SW480 (cell line): ENCODE measurements around the gene GGT6.
"Not testable (repeated sequence)": the region's sequence is repeated elsewhere in the genome, so short reads cannot be mapped to it uniquely, and the experiment has no call there.

Experiments
- DNase-seq: peaks from one replicate; pipeline ENCODE4 v3.0.0-alpha.2; 2016; ENCODE audit warnings: low spot score

Gene GGT6

GRCh38 chr17:4560421-4560820 lies at the start of gene GGT6:
TSS of gene GGT6 (minus strand) at chr17:4560577. CDS start at chr17:4560521, 56 bp downstream.
- no peak for DNase-seq

GRCh38 chr17:4610162-4610561 lies 49.8 kb upstream of the GGT6 start:
- DNase-seq = no peak

GRCh38 chr17:4609761-4610160 lies 49.4 kb upstream of the GGT6 start:
- DNase-seq = no peak

GRCh38 chr17:4607773-4608187 lies 47.4 kb upstream of the GGT6 start:
- no peak for DNase-seq

GRCh38 chr17:4607261-4607741 lies 46.9 kb upstream of the GGT6 start:
- DNase-seq = no peak

GRCh38 chr17:4605826-4606225 lies 45.4 kb upstream of the GGT6 start:
- DNase-seq = no peak

GRCh38 chr17:4604736-4605135 lies 44.4 kb upstream of the GGT6 start:
- DNase-seq = not testable (repeated sequence)

GRCh38 chr17:4604111-4604644 lies 43.8 kb upstream of the GGT6 start:
- no peak for DNase-seq

- no peak for DNase-seq
Observed at GRCh38 chr17:4602041-4602440, 41.7 kb upstream of the GGT6 start.

- no peak for DNase-seq
Observed at GRCh38 chr17:4601326-4601725, 40.9 kb upstream of the GGT6 start.

- no peak for DNase-seq
Observed at GRCh38 chr17:4600563-4600962, 40.2 kb upstream of the GGT6 start.

GRCh38 chr17:4599505-4600281 lies 39.3 kb upstream of the GGT6 start:
- no peak for DNase-seq

- no peak for DNase-seq
Observed at GRCh38 chr17:4598776-4599504, 38.6 kb upstream of the GGT6 start.

GRCh38 chr17:4597975-4598374 lies 37.6 kb upstream of the GGT6 start:
- no peak for DNase-seq

GRCh38 chr17:4596636-4597380 lies 36.4 kb upstream of the GGT6 start:
- no peak for DNase-seq

- not testable (repeated sequence) for DNase-seq
Observed at GRCh38 chr17:4595685-4596342, 35.4 kb upstream of the GGT6 start.

GRCh38 chr17:4594931-4595684 lies 34.7 kb upstream of the GGT6 start:
- DNase-seq = no peak

- DNase-seq = no peak
Observed at GRCh38 chr17:4594406-4594805, 34.0 kb upstream of the GGT6 start.

- DNase-seq = no peak
Observed at GRCh38 chr17:4593021-4593421, 32.6 kb upstream of the GGT6 start.

- DNase-seq = no peak
Observed at GRCh38 chr17:4592240-4593005, 32.0 kb upstream of the GGT6 start.
